GM23338 (cell line): ENCODE measurements around the gene PARD3. TPM values are rescaled to one million over a fixed set of nuclear protein-coding genes. Genes with fewer than 3 reads are reported as not detected.

Experiments
- ATAC-seq: fragments of 200-7000 bp; cut with Tn5 transposase; 3 replicates; pipeline ENCODE4 v1.9.1; 2020
- DNase-seq: peaks from one replicate; pipeline ENCODE4 v3.0.0-alpha.2; 2015; ENCODE audit warnings: low spot score
- H2AFZ ChIP-seq: fragments of 200-600 bp; sonication (generic); 2 replicates; pipeline ENCODE4 v1.8.0; 2016; ENCODE audit warnings: antibody characterized with exemption, mild to moderate bottlenecking, moderate library complexity
- H3F3A ChIP-seq: fragments of 200-600 bp; sonication (generic); replicated peaks from 2 replicates; pipeline ENCODE4 v1.8.0; 2017; ENCODE audit warnings: antibody characterized with exemption, mixed run types, low read depth
- H3K27ac ChIP-seq: fragments of 200-600 bp; sonication (generic); 2 replicates; pipeline ENCODE4 v1.6.1; 2016; ENCODE audit warnings: low read depth
- H3K27me3 ChIP-seq: fragments of 200-600 bp; sonication (generic); 2 replicates; pipeline ENCODE4 v1.8.0; 2016; ENCODE audit warnings: mild to moderate bottlenecking, mixed run types, moderate library complexity; ENCODE audit not compliant: insufficient read depth
- H3K36me3 ChIP-seq: fragments of 200-600 bp; sonication (generic); 2 replicates; pipeline ENCODE4 v1.8.0; 2016; ENCODE audit warnings: mild to moderate bottlenecking; ENCODE audit not compliant: insufficient read depth
- H3K4me1 ChIP-seq: fragments of 200-600 bp; sonication (generic); 2 replicates; pipeline ENCODE4 v1.8.0; 2016; ENCODE audit warnings: mild to moderate bottlenecking, moderate library complexity; ENCODE audit not compliant: insufficient read depth
- H3K4me2 ChIP-seq: fragments of 200-600 bp; sonication (generic); 2 replicates; pipeline ENCODE4 v1.7.1; 2017; ENCODE audit warnings: mixed run types
- H3K4me3 ChIP-seq: fragments of 200-600 bp; sonication (generic); 2 replicates; pipeline ENCODE4 v1.6.1; 2016; ENCODE audit warnings: mixed run types
- H3K79me2 ChIP-seq: fragments of 200-600 bp; sonication (generic); replicated peaks from 2 replicates; pipeline ENCODE4 v1.8.0; 2017; ENCODE audit warnings: mild to moderate bottlenecking; ENCODE audit not compliant: insufficient read depth
- H3K9me2 ChIP-seq: fragments of 200-600 bp; sonication (generic); 2 replicates; pipeline ENCODE4 v1.8.0; 2017; ENCODE audit not compliant: insufficient read depth
- H4K20me1 ChIP-seq: fragments of 200-600 bp; sonication (generic); replicated peaks from 2 replicates; pipeline ENCODE4 v1.8.0; 2017; ENCODE audit warnings: mild to moderate bottlenecking; ENCODE audit not compliant: insufficient read depth
- H3K27ac Mint-ChIP-seq: 2 replicates; pipeline ENCODE4 v1.8.0; 2020; ENCODE audit warnings: inconsistent platforms, mild to moderate bottlenecking, moderate library complexity, mixed read lengths
- H3K27me3 Mint-ChIP-seq: 3 replicates; pipeline ENCODE4 v1.8.0; 2022; ENCODE audit warnings: low read depth, mild to moderate bottlenecking, moderate library complexity, mixed read lengths, inconsistent platforms; ENCODE audit not compliant: insufficient read depth, poor library complexity
- H3K36me3 Mint-ChIP-seq: 3 replicates; pipeline ENCODE4 v1.8.0; 2021; ENCODE audit warnings: low read depth, mild to moderate bottlenecking, inconsistent platforms, moderate library complexity, mixed read lengths
- H3K4me1 Mint-ChIP-seq: 3 replicates; pipeline ENCODE4 v1.8.0; 2020; ENCODE audit warnings: mild to moderate bottlenecking, inconsistent platforms, mixed read lengths
- H3K4me3 Mint-ChIP-seq: 3 replicates; pipeline ENCODE4 v1.8.0; 2021; ENCODE audit warnings: moderate library complexity, mild to moderate bottlenecking, inconsistent platforms, mixed read lengths
- H3K9me3 Mint-ChIP-seq: 3 replicates; pipeline ENCODE4 v1.8.0; 2020; ENCODE audit warnings: moderate library complexity, mild to moderate bottlenecking, inconsistent platforms, mixed read lengths
- EZH2phosphoT487 ChIP-seq: fragments of 200-600 bp; sonication (generic); IDR thresholded peaks from one replicate; pipeline ENCODE4 v1.8.1; 2018; ENCODE audit warnings: antibody characterized with exemption; ENCODE audit not compliant: unreplicated experiment
- ZNF331 ChIP-seq: fragments of 250-450 bp; sonication (Bioruptor Pico); IDR thresholded peaks from 2 replicates; pipeline ENCODE4 v1.5.0; 2020; ENCODE audit warnings: low read depth, mild to moderate bottlenecking, moderate library complexity
- polyA plus RNA-seq: library from polyadenylated mRNA; unstranded; fragments of >200 nt; fragmentation: Nextera tagmentation; extraction: Ambion mirVana; gene quantifications from 2 replicates; pipeline ENCODE4 v1.2.1, GENCODE V29; 2016
- total RNA-seq: library from RNA; depleted of rRNA; stranded (reverse); fragments of >200 nt; shearing (Covaris generic); gene quantifications from 2 replicates; pipeline ENCODE4 v1.2.3, GENCODE V29; 2014
- TF ChIP-seq, protein P1 (sequence below), 2 experiments: fragments of 200-600 bp in 1 of 2; sonication (generic) in 1 of 2; conservative IDR thresholded peaks; 2 replicates each; pipeline versions ENCODE4 v1.5.1 to v1.6.1; 2016 to 2017; ENCODE audit warnings: antibody characterized with exemption in 2 of 2, low read depth in 2 of 2, mild to moderate bottlenecking in 2 of 2, moderate library complexity in 1 of 2

PARD3 gene
- total and polyA plus RNA-seq, 2 experiments from 2014 or later, result 30.2 to 51.4 TPM

DNA sequence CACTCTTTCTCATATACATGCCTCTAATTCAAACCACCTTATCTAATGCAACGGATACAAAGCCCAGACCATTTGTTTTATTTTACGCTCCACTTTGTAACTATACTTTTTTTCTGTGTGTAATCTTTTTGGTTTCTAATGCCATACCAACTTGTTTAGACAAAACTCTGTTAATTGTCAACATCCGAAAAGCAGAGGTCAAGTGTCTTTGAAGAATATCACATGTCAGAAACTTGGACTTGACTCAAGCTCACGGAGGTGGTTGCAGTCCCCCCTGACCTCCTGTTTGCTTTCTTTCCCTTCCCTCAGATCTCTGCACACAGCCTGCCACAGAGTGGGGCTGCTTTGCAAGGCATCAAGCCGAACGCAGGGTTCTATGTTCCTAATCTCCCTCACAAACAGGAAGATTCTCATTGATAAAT lies 698.9 kb downstream of the PARD3 start:
- Histone ChIP-seq H3K9me2 (0 out of 2 replicates have a peak, but pooled peaks cover 4% of the 10 kb centered on the region), H3K4me3 (no peak overlapping the region), H4K20me1 (no peaks in the 10 kb centered on the region), H3K4me2 (no peak overlapping the region), H3F3A (no peaks in the 10 kb centered on the region), H3K27me3 (no peaks in the 10 kb centered on the region), H2AFZ (no peak overlapping the region), H3K4me1 (no peaks in the 10 kb centered on the region), H3K36me3 (no peaks in the 10 kb centered on the region), H3K27ac (no peak overlapping the region), H3K79me2 (no peaks in the 10 kb centered on the region)
- peaks cover 22% of the 10 kb centered on the region for H3K4me1 Mint-ChIP-seq
- no peak for DNase-seq
- H3K27me3 Mint-ChIP-seq, result peaks cover 3% of the 10 kb centered on the region
- H3K9me3 Mint-ChIP-seq, result no peaks in the 10 kb centered on the region; the same call in 2 of the 3 replicates
- H3K36me3 Mint-ChIP-seq, result no peaks in the 10 kb centered on the region
- ATAC-seq, result peak; percentile 58
- H3K27ac Mint-ChIP-seq, result no peak overlapping the region
- TF ChIP-seq EZH2phosphoT487, result no peak
- TF ChIP-seq, protein P1, sequence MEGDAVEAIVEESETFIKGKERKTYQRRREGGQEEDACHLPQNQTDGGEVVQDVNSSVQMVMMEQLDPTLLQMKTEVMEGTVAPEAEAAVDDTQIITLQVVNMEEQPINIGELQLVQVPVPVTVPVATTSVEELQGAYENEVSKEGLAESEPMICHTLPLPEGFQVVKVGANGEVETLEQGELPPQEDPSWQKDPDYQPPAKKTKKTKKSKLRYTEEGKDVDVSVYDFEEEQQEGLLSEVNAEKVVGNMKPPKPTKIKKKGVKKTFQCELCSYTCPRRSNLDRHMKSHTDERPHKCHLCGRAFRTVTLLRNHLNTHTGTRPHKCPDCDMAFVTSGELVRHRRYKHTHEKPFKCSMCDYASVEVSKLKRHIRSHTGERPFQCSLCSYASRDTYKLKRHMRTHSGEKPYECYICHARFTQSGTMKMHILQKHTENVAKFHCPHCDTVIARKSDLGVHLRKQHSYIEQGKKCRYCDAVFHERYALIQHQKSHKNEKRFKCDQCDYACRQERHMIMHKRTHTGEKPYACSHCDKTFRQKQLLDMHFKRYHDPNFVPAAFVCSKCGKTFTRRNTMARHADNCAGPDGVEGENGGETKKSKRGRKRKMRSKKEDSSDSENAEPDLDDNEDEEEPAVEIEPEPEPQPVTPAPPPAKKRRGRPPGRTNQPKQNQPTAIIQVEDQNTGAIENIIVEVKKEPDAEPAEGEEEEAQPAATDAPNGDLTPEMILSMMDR (conservative IDR thresholded peaks at IDR 0.05; ENCODE audit: low read depth in 2 of 2), result peak in 1 of 2 experiments; percentile 42; a peak in 2 of 4 replicates
- H3K4me3 Mint-ChIP-seq, result no peak overlapping the region

DNA sequence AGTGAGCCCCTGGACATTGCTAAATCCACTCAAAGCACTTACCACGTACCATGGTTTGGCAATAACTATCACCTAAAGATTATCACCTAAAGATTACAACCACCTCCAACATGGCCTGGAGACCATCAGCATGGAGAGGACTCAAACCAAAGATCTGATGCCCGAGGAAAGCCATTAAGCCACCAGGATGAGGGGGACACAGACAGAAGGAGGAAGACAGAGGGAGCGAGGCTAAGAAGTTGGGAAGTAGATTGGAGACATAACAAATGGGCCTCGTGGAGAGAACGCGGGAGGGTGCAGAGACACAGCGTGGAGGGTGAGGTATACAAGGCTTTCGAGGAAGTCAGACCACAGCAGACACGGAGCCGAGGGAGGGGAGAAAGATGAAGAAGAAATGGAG lies 700.2 kb downstream of the PARD3 start:
- ATAC-seq, result no peak
- H3K36me3 ChIP-seq, result no peaks in the 10 kb centered on the region
- no peak overlapping the region for H3K4me3 ChIP-seq
- H3K4me2 ChIP-seq, result no peak overlapping the region
- H3K4me1 Mint-ChIP-seq, result peaks cover 20% of the 10 kb centered on the region
- H4K20me1 ChIP-seq, result no peaks in the 10 kb centered on the region
- 0 out of 2 replicates have a peak, but pooled peaks cover 4% of the 10 kb centered on the region for H3K9me2 ChIP-seq
- no peak for DNase-seq
- peaks cover 3% of the 10 kb centered on the region for H3K27me3 Mint-ChIP-seq
- H3K79me2 ChIP-seq, result no peaks in the 10 kb centered on the region
- no peaks in the 10 kb centered on the region for H3K4me1 ChIP-seq
- H3F3A ChIP-seq, result no peaks in the 10 kb centered on the region
- no peaks in the 10 kb centered on the region; the same call in 2 of the 3 replicates for H3K9me3 Mint-ChIP-seq
- no peaks in the 10 kb centered on the region for H3K36me3 Mint-ChIP-seq
- H3K27ac Mint-ChIP-seq, result no peak overlapping the region
- H3K27ac ChIP-seq, result no peak overlapping the region
- no peak overlapping the region for H2AFZ ChIP-seq
- H3K27me3 ChIP-seq, result no peaks in the 10 kb centered on the region
- no peak overlapping the region for H3K4me3 Mint-ChIP-seq
- TF ChIP-seq ZNF331, result no peak

DNA sequence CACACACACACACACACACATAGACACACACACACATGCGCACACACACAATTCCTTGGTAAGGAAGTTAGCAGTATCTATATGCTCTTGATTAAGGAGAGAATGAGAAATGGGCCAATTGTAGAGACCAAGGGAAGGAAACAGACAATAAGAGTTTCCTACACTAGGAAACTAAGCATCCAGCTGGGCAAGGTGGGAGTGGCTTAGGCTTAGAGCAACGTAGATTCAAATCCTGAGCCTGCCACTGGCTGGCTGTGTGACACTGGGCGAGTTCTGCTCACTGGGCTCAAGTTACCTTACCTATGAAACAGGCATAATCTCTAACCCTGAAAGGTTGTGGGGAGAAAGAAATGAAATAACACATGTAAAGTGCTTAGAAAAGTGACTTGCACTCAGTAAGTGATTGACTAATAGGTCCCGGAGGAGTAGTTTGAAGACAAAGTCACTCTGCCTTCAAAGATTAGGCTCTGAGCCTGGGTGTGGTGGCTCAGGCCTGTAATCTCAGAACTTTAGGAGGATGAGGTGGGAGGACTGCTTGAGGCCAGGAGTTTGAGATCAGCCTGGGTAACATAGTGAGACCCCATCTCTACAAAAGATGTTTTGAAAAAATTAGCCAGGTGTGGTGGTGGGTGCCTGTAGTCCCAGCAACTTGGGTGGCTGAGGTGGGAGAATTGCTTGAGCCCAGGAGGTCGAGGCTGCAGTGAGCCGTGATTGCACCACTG lies 701.4 kb downstream of the PARD3 start:
- DNase-seq, result peak; percentile 85
- Mint-ChIP-seq H3K4me3 (no peak overlapping the region), H3K9me3 (no peaks in the 10 kb centered on the region; the same call in 2 of the 3 replicates), H3K27me3 (peaks cover 4% of the 10 kb centered on the region), H3K36me3 (no peaks in the 10 kb centered on the region), H3K27ac (no peak overlapping the region; the same call in 1 of the 2 replicates), H3K4me1 (peaks cover 20% of the 10 kb centered on the region)
- TF ChIP-seq ZNF331, result no peak
- H3K36me3 ChIP-seq, result no peaks in the 10 kb centered on the region
- no peaks in the 10 kb centered on the region for H3K27me3 ChIP-seq
- no peak overlapping the region for H2AFZ ChIP-seq
- 0 out of 2 replicates have a peak, but pooled peaks cover 4% of the 10 kb centered on the region for H3K9me2 ChIP-seq
- H3K4me2 ChIP-seq, result no peak overlapping the region
- no peak overlapping the region for H3K4me3 ChIP-seq
- H3K4me1 ChIP-seq, result no peaks in the 10 kb centered on the region
- ATAC-seq, result peak; percentile 94
- no peaks in the 10 kb centered on the region for H3K79me2 ChIP-seq
- no peak overlapping the region for H3K27ac ChIP-seq
- H4K20me1 ChIP-seq, result no peaks in the 10 kb centered on the region
- H3F3A ChIP-seq, result no peaks in the 10 kb centered on the region
